Lower leg skin (tissue), 4 donors: ENCODE measurements around the gene SEMA6C. TPM values are rescaled to one million over a fixed set of nuclear protein-coding genes. Genes with fewer than 3 reads are reported as not detected.

Source experiments
- DNase-seq, 2 donors: peaks; one replicate each; pipeline ENCODE4 v3.0.0-alpha.2; 2019; ENCODE audit warnings: low spot score in 2 of 2
- H3K4me3 ChIP-seq: fragments of 200-600 bp; sonication (generic); 2 replicates; pipeline ENCODE4 v1.5.1; 2017; ENCODE audit warnings: mild to moderate bottlenecking, low read depth; ENCODE audit not compliant: poor library complexity, severe bottlenecking
- POLR2A ChIP-seq, 2 donors: fragments of 450-650 bp; IDR thresholded peaks; one replicate each; pipeline ENCODE4 v1.6.1; 2016 to 2017; ENCODE audit warnings: antibody characterized with exemption in 2 of 2, mild to moderate bottlenecking in 1 of 2, moderate library complexity in 1 of 2
- WGBS, 2 donors: methylation state at CpG; one replicate each; pipeline ENCODE4 v1.1.5; 2018; 5-methylcytosine and 5-hydroxymethylcytosine counted together
- intact Hi-C: fragments of 100-400 bp; cut with DNase I; formaldehyde crosslinking; loops from one replicate; pipeline ENCODE4 v1.15.0; 2023; ENCODE audit warnings: low total_unique reads
- total RNA-seq, 4 donors: library from RNA; depleted of rRNA; stranded (reverse); fragments of >200 nt; gene quantifications; one replicate each; pipeline ENCODE4 v1.1.0, GENCODE V29; 2016
- TF ChIP-seq, protein P1 (sequence below), 3 donors: fragments of 450-650 bp; IDR thresholded peaks; one replicate each; pipeline ENCODE4 v1.5.1; 2016; ENCODE audit warnings: antibody characterized with exemption in 3 of 3, mild to moderate bottlenecking in 3 of 3, moderate library complexity in 2 of 3

The SEMA6C gene
- total RNA-seq, 4 donors from 2014 or later: 9.7 to 30.4 (median 14.3) TPM

DNA sequence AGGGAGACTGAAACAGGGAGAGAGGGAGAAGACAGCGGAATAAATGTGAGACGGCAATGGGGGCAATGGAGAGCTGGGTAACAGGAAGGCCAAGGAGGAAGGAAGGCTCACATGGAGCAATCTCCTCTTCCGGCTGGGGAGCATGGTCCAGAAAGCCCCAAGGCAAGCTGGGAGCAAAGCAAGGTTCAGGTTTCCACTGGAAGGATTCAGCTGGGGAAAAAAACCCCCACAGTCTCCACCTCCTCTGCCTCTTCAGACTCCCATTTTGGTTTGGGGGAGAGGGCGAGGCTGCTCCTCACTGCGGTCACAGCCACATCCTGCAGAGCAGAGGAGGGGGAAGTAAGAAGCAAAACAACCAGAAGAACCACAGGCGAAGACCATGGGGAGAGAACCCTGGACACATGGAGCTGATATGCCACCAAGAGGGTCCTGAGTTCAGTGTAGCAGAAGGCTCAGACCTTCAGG is 10.7 kb upstream of the SEMA6C start:
- DNase-seq: no peak
- TF ChIP-seq, protein P1, sequence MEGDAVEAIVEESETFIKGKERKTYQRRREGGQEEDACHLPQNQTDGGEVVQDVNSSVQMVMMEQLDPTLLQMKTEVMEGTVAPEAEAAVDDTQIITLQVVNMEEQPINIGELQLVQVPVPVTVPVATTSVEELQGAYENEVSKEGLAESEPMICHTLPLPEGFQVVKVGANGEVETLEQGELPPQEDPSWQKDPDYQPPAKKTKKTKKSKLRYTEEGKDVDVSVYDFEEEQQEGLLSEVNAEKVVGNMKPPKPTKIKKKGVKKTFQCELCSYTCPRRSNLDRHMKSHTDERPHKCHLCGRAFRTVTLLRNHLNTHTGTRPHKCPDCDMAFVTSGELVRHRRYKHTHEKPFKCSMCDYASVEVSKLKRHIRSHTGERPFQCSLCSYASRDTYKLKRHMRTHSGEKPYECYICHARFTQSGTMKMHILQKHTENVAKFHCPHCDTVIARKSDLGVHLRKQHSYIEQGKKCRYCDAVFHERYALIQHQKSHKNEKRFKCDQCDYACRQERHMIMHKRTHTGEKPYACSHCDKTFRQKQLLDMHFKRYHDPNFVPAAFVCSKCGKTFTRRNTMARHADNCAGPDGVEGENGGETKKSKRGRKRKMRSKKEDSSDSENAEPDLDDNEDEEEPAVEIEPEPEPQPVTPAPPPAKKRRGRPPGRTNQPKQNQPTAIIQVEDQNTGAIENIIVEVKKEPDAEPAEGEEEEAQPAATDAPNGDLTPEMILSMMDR (IDR thresholded peaks at IDR 0.05): no peak
- no peak for TF ChIP-seq POLR2A (IDR thresholded peaks at IDR 0.05)
- no peak overlapping the region for H3K4me3 ChIP-seq
- 80 to 82% methylated on average over 6 of the region's 6 CpGs for WGBS, 2 donors
- intact Hi-C loops: loop anchor here (5.0 to 10.0 kb wide), 2 partner anchors 52 to 135 kb away; no protein-coding TSS in a partner anchor

DNA sequence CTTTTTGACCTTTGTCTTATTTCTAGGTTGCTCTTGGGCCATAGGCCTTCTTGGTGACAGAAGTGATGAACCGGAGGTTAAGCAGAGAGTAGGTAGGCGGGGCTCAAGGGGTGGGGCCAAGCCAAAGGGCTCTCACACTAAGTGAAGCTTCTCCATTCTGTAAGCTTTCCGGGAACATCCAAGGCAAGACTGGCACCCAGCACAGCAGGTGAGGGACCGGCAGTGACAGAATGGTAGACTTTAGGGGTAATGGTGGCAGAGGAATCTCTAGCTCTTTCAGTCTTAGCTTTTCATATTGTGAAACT is 10.0 kb upstream of the SEMA6C start, which contains the start of gene TNFAIP8L2:
Gene TNFAIP8L2 (plus strand): TSS at position 135 of the 305 bp plus-strand sequence. CDS start 2,049 bp downstream, outside the sequence.
- DNase-seq: peak in 1 of 2 donors; percentile 61
- no peak within 1 kb of the TSS for H3K4me3 ChIP-seq
- intact Hi-C loops: loop anchor here (5.0 to 10.0 kb wide), 2 partner anchors 52 to 134 kb away; no protein-coding TSS in a partner anchor
- TF ChIP-seq, protein P1 (IDR thresholded peaks at IDR 0.05): no peak
- TF ChIP-seq POLR2A (IDR thresholded peaks at IDR 0.05): no peak
- 50 to 53% methylated on average over 4 of the region's 4 CpGs for WGBS, 2 donors

DNA sequence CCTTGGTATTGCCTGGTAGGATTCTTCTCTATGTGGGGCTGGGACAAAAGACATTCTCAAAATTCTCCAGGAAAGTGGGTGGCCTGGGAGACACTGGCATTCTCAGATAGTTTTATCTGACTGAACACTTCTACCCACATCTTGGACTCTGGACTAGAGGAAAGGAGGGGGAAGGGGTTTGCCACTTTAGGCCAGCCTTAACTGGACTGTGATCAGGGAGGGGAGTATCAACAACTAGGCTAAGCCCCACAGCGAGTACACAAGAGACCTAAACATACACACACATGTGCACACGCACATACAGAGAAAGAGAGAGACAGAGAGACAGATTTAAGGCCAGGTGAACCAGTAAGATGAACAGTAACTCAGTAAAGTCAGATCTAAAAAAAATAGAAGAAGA is 1.2 kb upstream of the SEMA6C start:
- WGBS, 2 donors: 86 to 98% methylated on average over 2 of the region's 2 CpGs
- no peak for TF ChIP-seq POLR2A (IDR thresholded peaks at IDR 0.05)
- TF ChIP-seq, protein P1 (IDR thresholded peaks at IDR 0.05): no peak
- DNase-seq: no peak
- no peak overlapping the region for H3K4me3 ChIP-seq
- intact Hi-C loops: no loop called here

DNA sequence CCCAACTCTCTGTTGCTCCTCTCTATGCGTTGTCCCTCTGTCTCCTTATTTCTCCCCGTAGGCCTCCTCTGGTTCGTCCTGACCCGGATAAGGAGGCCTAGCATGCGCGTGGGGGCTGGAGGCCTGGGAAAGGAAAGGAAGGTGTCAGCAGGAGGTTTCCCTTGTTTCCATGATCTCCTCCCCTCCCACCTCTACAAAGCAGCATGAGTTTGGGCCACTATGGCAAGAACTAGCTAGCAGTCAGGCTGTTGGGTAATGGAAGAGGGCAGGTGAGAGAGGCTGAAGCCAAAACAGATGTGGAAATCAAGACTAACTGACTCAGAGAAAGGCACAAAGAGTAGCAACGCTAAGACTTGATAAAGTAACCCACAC is 687 bp upstream of the SEMA6C start:
- H3K4me3 ChIP-seq: peak overlapping the region; percentile 56
- TF ChIP-seq, protein P1 (IDR thresholded peaks at IDR 0.05): no peak
- no peak for TF ChIP-seq POLR2A (IDR thresholded peaks at IDR 0.05)
- no peak for DNase-seq
- intact Hi-C loops: no loop called here
- WGBS, 2 donors: 6 to 7% methylated on average over 7 of the region's 7 CpGs

DNA sequence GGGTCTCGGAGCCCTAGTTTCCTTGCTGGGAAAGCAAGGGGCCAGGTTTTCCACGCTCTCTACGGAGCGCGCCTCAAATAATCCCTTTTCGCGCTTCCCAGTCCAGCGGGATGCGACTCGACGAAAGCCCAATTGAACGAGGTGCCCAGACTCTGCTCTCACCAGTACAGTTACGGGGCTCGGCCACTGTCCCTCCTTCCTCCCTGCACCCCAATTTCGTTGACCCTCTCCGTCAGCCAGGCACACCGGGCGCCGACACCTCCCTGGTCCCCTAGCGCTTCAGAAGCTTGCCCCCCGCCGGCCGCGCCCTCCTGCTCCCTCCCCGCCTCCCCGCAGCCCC is 389 bp downstream of the SEMA6C start:
- DNase-seq: peak in 1 of 2 donors; percentile 86
- intact Hi-C loops: no loop called here
- WGBS, 2 donors: 0 to 1% methylated on average over 24 to 25 of the region's 26 CpGs
- TF ChIP-seq, protein P1 (IDR thresholded peaks at IDR 0.05): no peak
- TF ChIP-seq POLR2A (IDR thresholded peaks at IDR 0.05): no peak
- H3K4me3 ChIP-seq: peak overlapping the region; percentile 56
